Measurements from ENCODE around the gene RAD18. TPM values are rescaled to one million over a fixed set of nuclear protein-coding genes. Genes with fewer than 3 reads are reported as not detected.

RAD18 gene
- total RNA-seq, 1 experiment from 2014 or later, result 46.6 TPM

DNA sequence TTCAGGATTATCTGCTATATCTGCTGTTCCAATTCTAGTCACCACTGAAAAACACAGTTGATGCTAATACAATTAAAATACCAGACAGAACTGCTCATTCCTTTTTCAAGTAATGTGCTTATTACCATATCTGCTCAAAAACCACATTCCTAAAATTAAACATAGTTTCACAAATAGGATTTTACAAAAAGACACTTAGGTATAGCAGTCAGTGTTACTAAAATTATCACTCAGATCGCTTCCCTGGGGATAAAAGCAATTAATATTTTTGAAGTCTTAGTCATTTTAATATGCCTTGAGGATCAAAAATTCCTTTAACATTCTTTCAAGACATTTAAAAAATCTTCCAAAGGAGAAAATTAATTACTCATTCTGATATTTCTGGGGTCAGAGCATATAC, 71.5 kb downstream of the RAD18 start:
- H4K20me1 ChIP-seq (ENCODE audit: low read length), result no peaks in the 10 kb centered on the region
- no peak for TF ChIP-seq EZH2 (IDR thresholded peaks at IDR 0.05; ENCODE audit: low read length, unreplicated experiment)
- TF ChIP-seq, protein P1, sequence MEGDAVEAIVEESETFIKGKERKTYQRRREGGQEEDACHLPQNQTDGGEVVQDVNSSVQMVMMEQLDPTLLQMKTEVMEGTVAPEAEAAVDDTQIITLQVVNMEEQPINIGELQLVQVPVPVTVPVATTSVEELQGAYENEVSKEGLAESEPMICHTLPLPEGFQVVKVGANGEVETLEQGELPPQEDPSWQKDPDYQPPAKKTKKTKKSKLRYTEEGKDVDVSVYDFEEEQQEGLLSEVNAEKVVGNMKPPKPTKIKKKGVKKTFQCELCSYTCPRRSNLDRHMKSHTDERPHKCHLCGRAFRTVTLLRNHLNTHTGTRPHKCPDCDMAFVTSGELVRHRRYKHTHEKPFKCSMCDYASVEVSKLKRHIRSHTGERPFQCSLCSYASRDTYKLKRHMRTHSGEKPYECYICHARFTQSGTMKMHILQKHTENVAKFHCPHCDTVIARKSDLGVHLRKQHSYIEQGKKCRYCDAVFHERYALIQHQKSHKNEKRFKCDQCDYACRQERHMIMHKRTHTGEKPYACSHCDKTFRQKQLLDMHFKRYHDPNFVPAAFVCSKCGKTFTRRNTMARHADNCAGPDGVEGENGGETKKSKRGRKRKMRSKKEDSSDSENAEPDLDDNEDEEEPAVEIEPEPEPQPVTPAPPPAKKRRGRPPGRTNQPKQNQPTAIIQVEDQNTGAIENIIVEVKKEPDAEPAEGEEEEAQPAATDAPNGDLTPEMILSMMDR (conservative IDR thresholded peaks at IDR 0.05; ENCODE audit: low read depth, low read length), result no peak
- TF ChIP-seq EZH2phosphoT487 (IDR thresholded peaks at IDR 0.05; ENCODE audit: borderline replicate concordance, low read length), result no peak
- H3K27ac ChIP-seq (ENCODE audit: low read length), result no peak overlapping the region
- H3K79me2 ChIP-seq (ENCODE audit: low read length), result no peaks in the 10 kb centered on the region
- no peak for ATAC-seq
- BruUV-seq (replicated peaks), result no TSS peak
- intact Hi-C loops (cut with micrococcal nuclease), result no loop called here
- no peak overlapping the region for H3K4me3 ChIP-seq (ENCODE audit: low read length)
- H3K9me3 ChIP-seq (ENCODE audit: low read length), result no peaks in the 10 kb centered on the region
- no peaks in the 10 kb centered on the region for H3F3A ChIP-seq (ENCODE audit: low read length, unreplicated experiment)
- peaks cover 27% of the 10 kb centered on the region for H3K36me3 ChIP-seq (ENCODE audit: low read depth, low read length)
- DNase-seq, result no peak
- CTCF ChIA-PET, result no interaction called here
- H2AFZ ChIP-seq (ENCODE audit: low read length), result no peak overlapping the region
- H3K9me2 ChIP-seq (replicated peaks; ENCODE audit: low read length), result no peaks in the 10 kb centered on the region
- POLR2A ChIA-PET (ENCODE audit: unreplicated experiment), result no interaction called here
- no peaks in the 10 kb centered on the region for H3K27me3 ChIP-seq (ENCODE audit: low read length)
- H3K4me2 ChIP-seq (ENCODE audit: low read length), result no peak overlapping the region
- no peak overlapping the region for H3K9ac ChIP-seq (ENCODE audit: low read length)
- H3K4me1 ChIP-seq (ENCODE audit: insufficient read depth, low read length), result peaks cover 8% of the 10 kb centered on the region

DNA sequence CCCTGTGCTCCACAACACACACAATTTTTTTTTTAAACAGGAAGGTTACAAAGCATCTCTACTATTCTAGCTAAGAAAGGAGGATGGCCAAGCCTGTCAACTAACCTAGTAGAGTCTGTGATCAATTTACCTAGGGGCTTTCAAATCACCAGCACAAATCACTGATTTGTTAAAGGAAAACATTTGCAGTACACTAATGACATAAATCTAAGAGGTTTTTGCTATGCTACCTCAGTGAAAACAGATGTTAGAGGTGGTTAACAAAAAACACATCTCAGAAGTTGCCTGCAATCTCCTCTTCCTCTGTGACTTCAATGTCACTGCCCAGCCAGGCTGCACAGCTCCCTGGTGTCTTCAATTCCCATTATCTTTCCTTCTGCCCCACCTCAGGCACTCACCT, 72.0 kb downstream of the RAD18 start:
- POLR2A ChIA-PET (ENCODE audit: unreplicated experiment), result no interaction called here
- no peak overlapping the region for H3K9ac ChIP-seq (ENCODE audit: low read length)
- H2AFZ ChIP-seq (ENCODE audit: low read length), result no peak overlapping the region
- H3K4me2 ChIP-seq (ENCODE audit: low read length), result no peak overlapping the region
- CTCF ChIA-PET, result no interaction called here
- DNase-seq (no peak), ATAC-seq (no peak)
- peaks cover 22% of the 10 kb centered on the region for H3K36me3 ChIP-seq (ENCODE audit: low read depth, low read length)
- H3K27me3 ChIP-seq (ENCODE audit: low read length), result no peaks in the 10 kb centered on the region
- H3F3A ChIP-seq (ENCODE audit: low read length, unreplicated experiment), result no peaks in the 10 kb centered on the region
- H3K79me2 ChIP-seq (ENCODE audit: low read length), result no peaks in the 10 kb centered on the region
- no peak overlapping the region for H3K4me3 ChIP-seq (ENCODE audit: low read length)
- no TSS peak for BruUV-seq (replicated peaks)
- H3K9me2 ChIP-seq (replicated peaks; ENCODE audit: low read length), result no peaks in the 10 kb centered on the region
- H3K9me3 ChIP-seq (ENCODE audit: low read length), result no peaks in the 10 kb centered on the region
- H3K4me1 ChIP-seq (ENCODE audit: insufficient read depth, low read length), result peaks cover 12% of the 10 kb centered on the region
- intact Hi-C loops (cut with micrococcal nuclease), result no loop called here
- H3K27ac ChIP-seq (ENCODE audit: low read length), result no peak overlapping the region
- no peaks in the 10 kb centered on the region for H4K20me1 ChIP-seq (ENCODE audit: low read length)
- TF ChIP-seq EZH2phosphoT487 (IDR thresholded peaks at IDR 0.05; ENCODE audit: borderline replicate concordance, low read length) (no peak), EZH2 (IDR thresholded peaks at IDR 0.05; ENCODE audit: low read length, unreplicated experiment) (no peak)
- TF ChIP-seq, protein P1 (conservative IDR thresholded peaks at IDR 0.05; ENCODE audit: low read depth, low read length), result no peak

DNA sequence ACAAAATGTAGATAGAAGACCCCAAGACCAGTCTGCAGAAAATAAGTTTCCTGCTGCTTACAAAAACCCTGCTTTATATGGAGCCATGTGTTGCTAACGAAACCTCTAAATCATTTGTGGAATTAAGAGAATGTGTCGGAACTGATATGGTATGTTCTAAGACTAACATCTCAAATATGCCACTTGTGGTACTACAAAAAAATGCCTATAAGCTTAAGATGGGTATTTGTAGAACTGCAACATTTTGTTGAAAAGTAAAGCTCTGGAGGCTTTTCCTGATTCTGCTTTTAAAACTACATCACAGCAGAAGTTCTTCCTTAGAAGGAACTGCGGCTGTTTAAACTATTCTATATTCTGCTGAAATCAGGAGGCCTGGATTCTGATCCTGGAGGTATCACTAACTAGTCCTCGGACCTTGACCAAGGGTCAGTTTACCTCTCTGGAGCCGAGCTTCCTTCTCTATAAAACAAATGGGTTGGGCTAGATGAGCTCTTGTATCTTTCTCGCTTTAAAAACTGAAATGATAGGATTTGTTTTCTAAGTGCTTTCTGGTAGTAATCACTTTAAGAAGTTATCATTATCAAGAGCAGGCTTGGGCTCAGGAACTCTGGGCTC, 74.9 kb downstream of the RAD18 start:
- Histone ChIP-seq H3K4me2 (ENCODE audit: low read length) (no peak overlapping the region), H3K4me1 (ENCODE audit: insufficient read depth, low read length) (peaks cover 19% of the 10 kb centered on the region), H3K79me2 (ENCODE audit: low read length) (no peaks in the 10 kb centered on the region), H3K4me3 (ENCODE audit: low read length) (no peak overlapping the region), H3K27me3 (ENCODE audit: low read length) (no peaks in the 10 kb centered on the region), H3K27ac (ENCODE audit: low read length) (no peak overlapping the region), H2AFZ (ENCODE audit: low read length) (no peak overlapping the region), H3K9me2 (replicated peaks; ENCODE audit: low read length) (no peaks in the 10 kb centered on the region), H3K9ac (ENCODE audit: low read length) (no peak overlapping the region), H4K20me1 (ENCODE audit: low read length) (no peaks in the 10 kb centered on the region), H3K9me3 (ENCODE audit: low read length) (no peaks in the 10 kb centered on the region), H3F3A (ENCODE audit: low read length, unreplicated experiment) (no peaks in the 10 kb centered on the region), H3K36me3 (ENCODE audit: low read depth, low read length) (peaks cover 29% of the 10 kb centered on the region; the same call in 1 of the 2 replicates)
- no TSS peak for BruUV-seq (replicated peaks)
- intact Hi-C loops (cut with micrococcal nuclease), result no loop called here
- ChIA-PET POLR2A (ENCODE audit: unreplicated experiment) (no interaction called here), CTCF (no interaction called here)
- no peak for ATAC-seq
- DNase-seq, result no peak
- no peak for TF ChIP-seq EZH2phosphoT487 (IDR thresholded peaks at IDR 0.05; ENCODE audit: borderline replicate concordance, low read length)
- TF ChIP-seq, protein P1 (conservative IDR thresholded peaks at IDR 0.05; ENCODE audit: low read depth, low read length), result no peak

All from PC-3 (cell line).